IMR-90 (cell line): ENCODE results near the gene EPN3.

Experiments used
- BHLHE40 ChIP-seq: fragments of 150-350 bp; IDR thresholded peaks from 2 replicates; pipeline ENCODE4 v1.6.1; 2016; ENCODE audit warnings: mild to moderate bottlenecking, low read depth, low read length
- CHD1 ChIP-seq: IDR thresholded peaks from 2 replicates; pipeline ENCODE4 v1.6.1; 2012; ENCODE audit warnings: low read depth, low read length, improper control_type of control experiment
- CTCF ChIP-seq: conservative IDR thresholded peaks from 2 replicates; pipeline ENCODE4 v1.5.1; 2012; ENCODE audit warnings: mild to moderate bottlenecking, low read depth, low read length, improper control_type of control experiment
- ELK1 ChIP-seq: fragments of 150-350 bp; IDR thresholded peaks from 2 replicates; pipeline ENCODE4 v1.6.1; 2016; ENCODE audit warnings: low read depth, mild to moderate bottlenecking, low read length, moderate library complexity, borderline replicate concordance
- FOS ChIP-seq: fragments of 150-350 bp; IDR thresholded peaks from 2 replicates; pipeline ENCODE4 v1.6.1; 2016; ENCODE audit warnings: low read depth, low read length
- MAZ ChIP-seq: IDR thresholded peaks from 2 replicates; pipeline ENCODE4 v1.6.1; 2012; ENCODE audit warnings: low read depth, mild to moderate bottlenecking, low read length, improper control_type of control experiment, moderate library complexity, borderline replicate concordance
- MXI1 ChIP-seq: IDR thresholded peaks from 2 replicates; pipeline ENCODE4 v1.6.1; 2012; ENCODE audit warnings: low read depth, mild to moderate bottlenecking, low read length, moderate library complexity, borderline replicate concordance
- NFE2L2 ChIP-seq: fragments of 150-350 bp; IDR thresholded peaks from 2 replicates; pipeline ENCODE4 v1.6.1; 2016; ENCODE audit warnings: low read depth, mild to moderate bottlenecking, low read length
- POLR2A ChIP-seq: IDR thresholded peaks from 2 replicates; pipeline ENCODE4 v1.6.1; 2012; ENCODE audit warnings: mild to moderate bottlenecking, low read depth, low read length
- RAD21 ChIP-seq: IDR thresholded peaks from 2 replicates; pipeline ENCODE4 v1.6.1; 2012; ENCODE audit warnings: low read length, improper control_type of control experiment
- RCOR1 ChIP-seq: IDR thresholded peaks from 2 replicates; pipeline ENCODE4 v1.6.1; 2012; ENCODE audit warnings: mild to moderate bottlenecking, low read length, improper control_type of control experiment; ENCODE audit not compliant: insufficient replicate concordance
- RFX5 ChIP-seq: IDR thresholded peaks from 2 replicates; pipeline ENCODE4 v1.8.0; 2012; ENCODE audit warnings: low read depth, mild to moderate bottlenecking, low read length, moderate library complexity
- SMC3 ChIP-seq: fragments of 150-350 bp; IDR thresholded peaks from 2 replicates; pipeline ENCODE4 v1.6.1; 2016; ENCODE audit warnings: low read depth, mild to moderate bottlenecking, antibody characterized with exemption, low read length, moderate library complexity
- USF2 ChIP-seq: fragments of 150-350 bp; IDR thresholded peaks from 2 replicates; pipeline ENCODE4 v1.6.1; 2017; ENCODE audit warnings: mild to moderate bottlenecking, antibody characterized with exemption, low read length, low read depth

- TF ChIP-seq POLR2A (no peak), MAZ (no peak), USF2 (no peak), CTCF (no peak), MXI1 (no peak), ELK1 (no peak), RFX5 (no peak), RCOR1 (no peak), RAD21 (no peak), BHLHE40 (no peak), SMC3 (no peak), FOS (no peak), CHD1 (no peak), NFE2L2 (no peak)
Observed at GRCh38 chr17:50586421-50587247, 54.1 kb downstream of the EPN3 start.
